Activated CD8-positive, alpha-beta T cell treated with anti-CD3 and anti-CD28 coated beads for 36 hours (primary cell): Measurements from ENCODE around the gene JADE2. TPM values are rescaled to one million over a fixed set of nuclear protein-coding genes. Genes with fewer than 3 reads are reported as not detected.
"Not testable (repeated sequence)": the region's sequence is repeated elsewhere in the genome, so short reads cannot be mapped to it uniquely, and the experiment has no call there.

Experiments used
- ATAC-seq: fragments of 200-7000 bp; cut with Tn5 transposase; one replicate; pipeline ENCODE4 v1.10.0; 2021; ENCODE audit warnings: mild to moderate bottlenecking, moderate library complexity
- CTCF ChIA-PET: fragments of 350-600 bp; sonication (Branson Sonifier 250); formaldehyde crosslinking; loops from one replicate; lab custom pipeline; 2021; ENCODE audit warnings: antibody characterized with exemption; lab: Charles Lee
- POLR2A ChIA-PET: fragments of 350-600 bp; sonication (Branson Sonifier 250); formaldehyde crosslinking; loops from one replicate; lab custom pipeline; 2021; ENCODE audit warnings: antibody characterized with exemption; lab: Charles Lee
- DNase-seq: peaks from one replicate; pipeline ENCODE4 v3.0.0-alpha.2; 2020
- H3K27ac Mint-ChIP-seq: one replicate; pipeline ENCODE4 v1.8.0; 2021; ENCODE audit warnings: mild to moderate bottlenecking, mixed read lengths
- H3K27me3 Mint-ChIP-seq: one replicate; pipeline ENCODE4 v1.8.0; 2021; ENCODE audit warnings: mixed read lengths
- H3K36me3 Mint-ChIP-seq: one replicate; pipeline ENCODE4 v1.8.0; 2021; ENCODE audit warnings: low read depth, mixed read lengths
- H3K4me1 Mint-ChIP-seq: one replicate; pipeline ENCODE4 v1.8.0; 2021; ENCODE audit warnings: low read depth, mixed read lengths
- H3K4me3 Mint-ChIP-seq: one replicate; pipeline ENCODE4 v1.8.0; 2021; ENCODE audit warnings: mild to moderate bottlenecking, moderate library complexity, mixed read lengths
- H3K9me3 Mint-ChIP-seq: one replicate; pipeline ENCODE4 v1.8.0; 2021; ENCODE audit warnings: mixed read lengths
- intact Hi-C: fragments of 100-400 bp; cut with micrococcal nuclease; formaldehyde crosslinking; loops from one replicate; pipeline ENCODE4 v1.10.0; 2022
- total RNA-seq, 2 experiments: library from RNA; stranded (reverse); gene quantifications; one replicate each; pipeline ENCODE4 v1.2.3, GENCODE V29; 2021
- TF ChIP-seq, protein P1 (sequence below): fragments of 200-600 bp; IDR thresholded peaks from one replicate; pipeline ENCODE4 v1.8.0; 2022; ENCODE audit warnings: antibody characterized with exemption, mild to moderate bottlenecking

Gene JADE2
- total RNA-seq, 2 experiments from 2014 or later: 58.7 to 61.2 TPM

DNA sequence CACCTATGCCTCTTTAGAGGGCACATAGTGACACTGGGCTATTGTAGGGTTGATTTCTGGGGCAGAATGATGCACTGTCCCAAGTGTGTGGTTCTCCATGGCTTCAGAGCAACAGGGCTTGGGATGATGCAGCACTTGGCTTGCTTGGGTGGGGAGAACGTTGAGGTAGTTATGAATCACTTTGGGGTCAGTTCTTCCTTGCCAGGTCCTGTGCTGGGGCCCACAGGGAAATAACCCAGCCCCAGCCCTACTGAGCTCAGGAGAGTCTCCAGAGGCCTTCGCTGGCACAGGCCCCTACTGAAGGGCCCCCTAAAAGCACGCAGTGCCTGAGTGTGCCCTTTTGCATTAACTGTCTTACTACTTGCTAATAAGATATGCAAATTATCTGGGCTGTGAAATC is 24.2 kb downstream of the JADE2 start:
- H3K9me3 Mint-ChIP-seq: no peaks in the 10 kb centered on the region
- intact Hi-C loops: no loop called here
- POLR2A ChIA-PET: no interaction called here
- peaks cover 54% of the 10 kb centered on the region for H3K36me3 Mint-ChIP-seq
- TF ChIP-seq, protein P1, sequence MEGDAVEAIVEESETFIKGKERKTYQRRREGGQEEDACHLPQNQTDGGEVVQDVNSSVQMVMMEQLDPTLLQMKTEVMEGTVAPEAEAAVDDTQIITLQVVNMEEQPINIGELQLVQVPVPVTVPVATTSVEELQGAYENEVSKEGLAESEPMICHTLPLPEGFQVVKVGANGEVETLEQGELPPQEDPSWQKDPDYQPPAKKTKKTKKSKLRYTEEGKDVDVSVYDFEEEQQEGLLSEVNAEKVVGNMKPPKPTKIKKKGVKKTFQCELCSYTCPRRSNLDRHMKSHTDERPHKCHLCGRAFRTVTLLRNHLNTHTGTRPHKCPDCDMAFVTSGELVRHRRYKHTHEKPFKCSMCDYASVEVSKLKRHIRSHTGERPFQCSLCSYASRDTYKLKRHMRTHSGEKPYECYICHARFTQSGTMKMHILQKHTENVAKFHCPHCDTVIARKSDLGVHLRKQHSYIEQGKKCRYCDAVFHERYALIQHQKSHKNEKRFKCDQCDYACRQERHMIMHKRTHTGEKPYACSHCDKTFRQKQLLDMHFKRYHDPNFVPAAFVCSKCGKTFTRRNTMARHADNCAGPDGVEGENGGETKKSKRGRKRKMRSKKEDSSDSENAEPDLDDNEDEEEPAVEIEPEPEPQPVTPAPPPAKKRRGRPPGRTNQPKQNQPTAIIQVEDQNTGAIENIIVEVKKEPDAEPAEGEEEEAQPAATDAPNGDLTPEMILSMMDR: no peak
- peak; percentile 48 for DNase-seq
- ATAC-seq: peak; percentile 55
- H3K4me3 Mint-ChIP-seq: no peak overlapping the region
- H3K27me3 Mint-ChIP-seq: no peaks in the 10 kb centered on the region
- peak overlapping the region; percentile 88 for H3K27ac Mint-ChIP-seq
- CTCF ChIA-PET: interaction anchor here (2.0 kb wide), 1 partner anchor 23 kb away, joined by 4 read pairs; no protein-coding TSS in a partner anchor
- peaks cover 69% of the 10 kb centered on the region for H3K4me1 Mint-ChIP-seq

DNA sequence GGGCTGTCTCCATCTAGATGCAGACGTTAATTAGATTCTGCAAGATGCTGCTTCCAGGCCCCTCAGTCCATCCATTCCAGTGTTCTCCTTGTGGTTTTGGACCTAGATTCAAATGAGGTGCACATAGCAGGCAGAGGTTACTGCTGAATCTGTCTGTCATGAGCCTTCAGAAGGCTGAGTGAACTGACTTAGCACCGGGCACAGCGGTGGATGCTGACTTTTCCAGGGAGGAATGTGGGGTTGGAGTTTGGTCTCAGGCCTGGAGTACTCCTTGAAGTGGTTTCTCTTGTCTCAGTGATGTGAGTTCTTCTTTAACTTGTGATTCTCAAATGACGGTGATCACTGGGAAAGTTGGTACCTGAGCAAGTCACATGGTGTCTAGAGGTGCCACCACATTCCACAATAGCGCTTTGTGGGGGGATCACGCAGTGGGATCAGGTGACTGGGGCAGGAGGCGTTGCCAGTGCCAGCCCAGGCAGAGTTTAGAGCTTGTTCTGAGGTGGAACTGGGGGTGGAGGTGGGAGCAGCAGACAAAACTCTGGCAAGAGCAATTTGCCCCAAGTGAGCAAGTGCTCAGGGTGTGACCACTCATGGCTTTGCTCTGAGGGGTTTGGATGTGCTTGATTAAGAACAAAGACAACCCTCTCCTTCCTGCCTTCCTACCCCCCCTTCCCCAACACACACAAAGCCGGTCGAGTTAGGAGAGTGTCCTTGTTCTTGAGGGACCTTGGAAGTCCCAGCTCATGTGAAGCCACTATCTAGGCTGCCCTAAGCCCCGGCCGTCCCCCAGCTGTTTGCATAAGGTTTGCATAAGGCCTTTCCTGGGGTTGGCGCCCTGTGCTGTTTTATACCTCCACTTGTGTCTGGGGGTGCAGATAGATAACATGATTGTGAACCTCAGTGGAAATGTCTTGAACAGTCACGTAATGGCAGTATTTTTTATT is 25.1 kb downstream of the JADE2 start:
- Mint-ChIP-seq H3K27ac (peak overlapping the region; percentile 88), H3K27me3 (no peaks in the 10 kb centered on the region), H3K4me1 (peaks cover 69% of the 10 kb centered on the region), H3K36me3 (peaks cover 51% of the 10 kb centered on the region), H3K9me3 (no peaks in the 10 kb centered on the region), H3K4me3 (no peak overlapping the region)
- TF ChIP-seq, protein P1: no peak
- CTCF ChIA-PET: interaction anchor here (1.3 to 2.0 kb wide), 2 partner anchors 24 to 27 kb away, joined by 4 read pairs; no protein-coding TSS in a partner anchor
- intact Hi-C loops: no loop called here
- POLR2A ChIA-PET: interaction anchor here (1.0 to 2.0 kb wide), 2 partner anchors 10 to 23 kb away, joined by 4 to 6 read pairs; no protein-coding TSS in a partner anchor
- no peak for ATAC-seq
- no peak for DNase-seq

DNA sequence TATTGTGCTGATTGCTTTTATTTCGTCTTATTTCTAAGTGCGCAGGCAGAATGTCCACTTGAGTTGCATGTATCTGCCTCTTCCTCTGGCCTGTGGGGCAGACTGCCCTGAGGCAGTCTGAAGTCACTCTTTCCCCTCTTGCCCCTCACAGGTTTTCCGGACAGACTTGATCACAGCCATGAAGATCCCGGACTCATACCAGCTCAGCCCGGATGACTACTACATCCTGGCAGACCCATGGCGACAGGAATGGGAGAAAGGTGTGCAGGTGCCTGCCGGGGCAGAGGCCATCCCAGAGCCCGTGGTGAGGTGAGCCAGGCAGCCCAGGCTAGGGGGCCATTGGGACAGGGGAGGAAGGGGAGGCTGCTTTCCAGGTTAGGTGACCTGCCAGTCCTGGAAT is 26.4 kb downstream of the JADE2 start:
- H3K27me3 Mint-ChIP-seq: no peaks in the 10 kb centered on the region
- intact Hi-C loops: no loop called here
- peaks cover 55% of the 10 kb centered on the region for H3K36me3 Mint-ChIP-seq
- H3K27ac Mint-ChIP-seq: peak overlapping the region; percentile 80
- no peak for DNase-seq
- POLR2A ChIA-PET: interaction anchor here (0.6 to 2.0 kb wide), 2 partner anchors 20 to 24 kb away, joined by 3 to 6 read pairs; no protein-coding TSS in a partner anchor
- peaks cover 72% of the 10 kb centered on the region for H3K4me1 Mint-ChIP-seq
- H3K9me3 Mint-ChIP-seq: no peaks in the 10 kb centered on the region
- no peak overlapping the region for H3K4me3 Mint-ChIP-seq
- TF ChIP-seq, protein P1: no peak
- ATAC-seq: no peak
- CTCF ChIA-PET: no interaction called here

DNA sequence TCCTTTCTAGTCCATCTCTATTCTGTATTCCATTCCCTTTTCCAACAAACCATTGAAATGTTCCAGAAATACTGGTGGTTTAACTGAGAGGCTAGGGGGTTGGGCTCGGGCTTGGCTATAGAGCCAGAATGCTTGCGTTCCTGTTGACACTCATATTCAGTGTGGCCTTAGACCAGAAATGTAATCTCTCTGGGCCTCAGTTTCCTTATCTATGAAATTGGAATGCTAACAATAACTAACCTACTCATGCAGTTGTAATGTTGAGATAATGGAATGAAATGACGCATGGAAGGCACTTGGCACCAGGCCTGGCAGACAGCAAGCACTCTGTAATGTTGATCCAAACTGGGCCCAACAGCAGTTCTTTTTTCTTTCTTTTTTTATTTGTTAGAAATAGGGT is 26.8 kb downstream of the JADE2 start:
- no peak for DNase-seq
- Mint-ChIP-seq H3K27me3 (no peaks in the 10 kb centered on the region), H3K4me3 (no peak overlapping the region), H3K4me1 (peaks cover 69% of the 10 kb centered on the region), H3K36me3 (peaks cover 54% of the 10 kb centered on the region), H3K27ac (peak overlapping the region; percentile 80), H3K9me3 (no peaks in the 10 kb centered on the region)
- ATAC-seq: no peak
- intact Hi-C loops: no loop called here
- ChIA-PET POLR2A (interaction anchor here (2.0 kb wide), 1 partner anchor 24 kb away, joined by 6 read pairs; no protein-coding TSS in a partner anchor), CTCF (no interaction called here)
- TF ChIP-seq, protein P1: no peak

DNA sequence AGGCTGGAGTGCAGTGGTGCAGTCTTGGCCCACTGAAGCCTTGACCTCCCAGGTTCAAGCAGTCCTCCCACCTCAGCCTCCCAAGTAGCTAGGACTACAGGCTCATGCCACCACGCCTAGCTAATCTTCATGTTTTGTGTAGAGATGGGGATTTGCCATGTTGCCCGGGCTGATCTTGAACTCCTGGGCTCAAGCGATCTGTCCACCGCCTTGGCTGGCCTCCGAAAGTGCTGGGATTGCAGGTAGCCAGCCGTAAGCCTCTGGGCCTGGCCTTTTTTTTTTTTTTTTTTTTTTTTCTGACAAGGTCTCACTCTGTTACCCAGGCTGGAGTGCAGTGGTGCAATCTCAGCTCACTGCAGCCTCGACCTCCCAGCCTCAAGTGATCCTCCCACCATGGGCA is 27.2 kb downstream of the JADE2 start:
- H3K27me3 Mint-ChIP-seq, DNase-seq, H3K9me3 Mint-ChIP-seq, intact Hi-C loops, H3K4me3 Mint-ChIP-seq, ATAC-seq, H3K27ac Mint-ChIP-seq, CTCF ChIA-PET: not testable (repeated sequence)
- Mint-ChIP-seq H3K4me1 (peaks cover 68% of the 10 kb centered on the region), H3K36me3 (peaks cover 53% of the 10 kb centered on the region)
- POLR2A ChIA-PET: interaction anchor here (2.0 kb wide), 1 partner anchor 25 kb away, joined by 6 read pairs; no protein-coding TSS in a partner anchor
